ENCODE results near the gene MRPL12. TPM values are rescaled to one million over a fixed set of nuclear protein-coding genes. Genes with fewer than 3 reads are reported as not detected.

MRPL12 gene
- 14.0 and 15.7 TPM in 2 replicates for total RNA-seq

DNA sequence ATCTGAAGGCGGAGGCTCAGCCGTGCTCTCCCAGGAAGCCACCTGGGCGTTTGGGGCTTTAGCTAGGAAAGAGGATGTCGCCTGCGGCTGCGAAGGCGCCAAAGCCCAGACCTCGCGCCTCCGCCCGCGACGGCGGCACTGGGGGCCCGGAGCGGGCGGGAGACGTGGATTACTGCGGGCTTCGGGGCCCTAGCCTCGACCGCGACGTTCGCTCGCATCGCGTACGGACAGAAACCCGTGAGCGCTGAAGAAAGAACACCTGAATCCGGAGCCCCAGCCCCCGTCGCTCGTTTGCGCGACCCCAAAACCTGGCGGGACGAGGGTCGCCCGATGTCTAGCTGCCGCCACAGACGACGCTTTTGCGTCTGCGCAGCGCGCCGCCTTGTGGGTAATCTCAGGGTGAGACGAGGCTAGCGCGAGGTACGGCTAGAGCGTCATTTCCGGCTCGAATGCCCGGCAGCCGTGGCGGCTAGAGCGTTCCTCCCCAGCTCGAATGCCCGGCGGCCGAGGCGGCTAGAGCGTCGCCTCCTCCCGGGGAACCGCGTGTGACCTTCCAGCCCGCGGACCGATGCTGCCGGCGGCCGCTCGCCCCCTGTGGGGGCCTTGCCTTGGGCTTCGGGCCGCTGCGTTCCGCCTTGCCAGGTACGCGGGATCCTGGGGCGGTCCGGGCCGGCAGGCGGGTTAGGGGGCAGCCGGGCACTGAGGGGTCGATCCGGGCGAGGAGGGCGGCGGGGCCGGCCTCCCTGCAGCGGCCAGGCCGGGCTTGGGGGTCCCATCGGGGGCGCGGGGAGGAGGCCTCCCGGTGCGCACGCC lies at the start of gene MRPL12:
TSS of gene MRPL12 (plus strand) at position 434 of the 813 bp plus-strand sequence. CDS start at position 569, 135 bp downstream.

DNA sequence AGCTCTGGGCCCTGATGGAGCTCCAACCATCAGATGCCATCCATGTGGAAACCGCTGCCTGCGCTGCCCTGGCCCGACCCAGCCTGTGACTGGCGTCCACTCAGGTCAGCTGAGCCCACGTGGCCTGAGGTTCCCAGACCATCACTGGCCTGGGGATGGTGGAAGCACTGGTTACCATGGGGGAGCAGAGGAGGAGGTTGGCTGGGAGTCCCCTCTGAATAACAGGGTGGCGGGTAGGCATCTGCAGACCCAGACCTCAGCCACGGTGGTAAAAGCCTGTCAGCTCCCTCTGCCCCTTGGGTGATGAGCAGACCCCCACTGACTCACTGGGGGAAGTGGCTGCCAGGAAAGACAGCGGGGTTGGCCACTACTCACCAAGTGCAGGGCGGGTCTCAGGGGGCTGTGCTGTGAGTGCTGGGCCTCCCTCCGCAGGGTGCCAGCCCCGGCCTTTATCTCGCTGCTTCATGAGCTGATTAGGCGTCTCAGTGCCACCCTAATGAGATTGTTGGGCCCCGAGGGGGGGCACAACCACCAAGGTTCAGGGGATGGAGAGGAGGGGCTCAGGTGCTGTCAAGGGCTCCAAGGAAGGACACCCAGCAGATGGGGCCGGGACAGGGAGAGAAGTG lies 46.9 kb upstream of the MRPL12 start, which contains the start of gene PDE6G:
TSS of gene PDE6G (minus strand) at position 425 of the 626 bp plus-strand sequence. CDS start 3,237 bp downstream, outside the sequence.

DNA sequence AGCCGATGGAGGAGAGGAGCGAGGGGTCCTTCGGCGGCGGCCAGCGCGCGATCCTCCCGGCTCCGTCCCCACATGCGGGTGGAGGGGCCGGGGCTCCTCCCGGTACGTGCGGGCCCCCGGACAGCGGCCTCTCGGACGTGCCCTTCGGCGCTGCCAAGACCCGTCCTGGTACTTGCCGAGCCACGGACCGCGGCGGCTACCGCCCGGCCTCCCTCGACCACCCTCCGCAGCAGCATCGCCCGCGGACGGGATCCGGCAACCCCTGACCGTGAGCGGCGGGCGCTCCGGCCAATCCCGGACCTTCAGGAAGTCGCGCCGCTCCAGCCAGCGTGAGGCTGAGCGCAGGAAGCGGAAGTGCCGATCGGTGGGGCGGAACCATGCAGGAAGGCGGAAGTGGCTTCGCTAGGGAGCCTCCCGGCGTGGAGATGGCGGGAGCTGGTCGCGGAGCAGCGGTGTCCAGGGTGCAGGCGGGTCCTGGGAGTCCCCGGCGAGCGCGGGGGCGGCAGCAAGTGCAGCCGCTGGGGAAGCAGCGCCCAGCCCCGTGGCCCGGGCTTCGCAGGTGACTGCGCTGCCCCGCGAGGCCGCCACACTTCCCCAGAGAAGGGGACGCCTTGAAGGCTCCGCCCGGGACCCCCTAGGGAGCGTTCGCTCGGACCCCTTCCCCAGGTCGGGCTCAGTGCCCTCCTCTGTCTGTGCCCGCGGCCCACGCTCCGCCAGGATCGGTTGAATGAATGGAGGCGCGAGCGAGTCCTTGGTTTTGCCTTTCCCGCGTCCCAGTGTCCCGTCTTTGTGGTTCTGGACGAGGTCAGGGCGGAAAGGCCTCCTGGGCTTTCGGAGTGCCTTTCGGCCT lies 36.6 kb upstream of the MRPL12 start, which contains the start of the genes CCDC137 and OXLD1:
TSS of gene CCDC137 (plus strand) at position 396 of the 850 bp plus-strand sequence. CDS start at position 426, 30 bp downstream.
TSS of gene OXLD1 (minus strand) at position 264 of the 850 bp plus-strand sequence. CDS start at position 236, 28 bp downstream.

DNA sequence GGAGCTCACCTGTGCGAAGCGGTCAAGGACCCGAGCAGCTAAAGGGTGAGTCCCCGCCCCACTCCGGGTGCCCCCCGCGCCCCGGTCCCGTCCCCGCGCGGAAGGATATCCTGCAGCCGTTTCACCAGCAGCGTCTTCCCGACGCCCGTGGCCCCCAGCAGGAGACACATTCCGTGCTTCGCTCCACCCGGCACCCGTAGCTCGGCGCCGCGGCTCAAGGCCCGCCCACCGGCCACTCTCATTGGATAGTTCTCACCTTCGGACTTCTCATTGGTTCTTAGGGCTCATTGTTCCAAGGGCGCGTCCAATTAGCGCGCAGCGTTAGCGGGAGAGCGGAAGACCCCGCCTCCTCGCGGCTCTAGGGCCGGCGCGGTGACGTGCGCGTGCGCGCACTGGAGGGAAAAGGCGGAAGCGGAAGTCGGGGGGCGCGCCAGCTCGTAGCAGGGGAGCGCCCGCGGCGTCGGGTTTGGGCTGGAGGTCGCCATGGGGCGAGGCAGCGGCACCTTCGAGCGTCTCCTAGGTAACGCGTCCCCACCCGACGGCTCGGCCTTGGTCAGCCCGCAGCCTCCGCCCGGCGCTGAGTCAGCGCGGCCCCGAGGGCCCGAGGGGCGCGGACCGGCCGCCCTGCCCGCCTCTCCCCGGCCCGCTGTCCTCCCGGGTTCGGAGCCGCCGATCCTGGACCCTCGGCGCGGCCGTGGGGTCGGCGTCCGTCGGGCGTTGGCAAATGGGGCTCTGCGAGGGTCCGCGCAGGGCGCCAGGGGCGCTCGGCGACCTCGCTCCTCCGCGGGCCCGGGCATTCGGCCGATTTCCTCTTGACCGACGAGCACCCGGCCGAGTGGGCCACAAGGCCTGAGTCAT lies 19.4 kb upstream of the MRPL12 start, which contains the start of the genes ARL16 and HGS:
TSS of gene ARL16 (minus strand) at position 214 of the 858 bp plus-strand sequence. CDS start at position 170, 44 bp downstream.
TSS of gene HGS (plus strand) at position 428 of the 858 bp plus-strand sequence. CDS start at position 484, 56 bp downstream.

DNA sequence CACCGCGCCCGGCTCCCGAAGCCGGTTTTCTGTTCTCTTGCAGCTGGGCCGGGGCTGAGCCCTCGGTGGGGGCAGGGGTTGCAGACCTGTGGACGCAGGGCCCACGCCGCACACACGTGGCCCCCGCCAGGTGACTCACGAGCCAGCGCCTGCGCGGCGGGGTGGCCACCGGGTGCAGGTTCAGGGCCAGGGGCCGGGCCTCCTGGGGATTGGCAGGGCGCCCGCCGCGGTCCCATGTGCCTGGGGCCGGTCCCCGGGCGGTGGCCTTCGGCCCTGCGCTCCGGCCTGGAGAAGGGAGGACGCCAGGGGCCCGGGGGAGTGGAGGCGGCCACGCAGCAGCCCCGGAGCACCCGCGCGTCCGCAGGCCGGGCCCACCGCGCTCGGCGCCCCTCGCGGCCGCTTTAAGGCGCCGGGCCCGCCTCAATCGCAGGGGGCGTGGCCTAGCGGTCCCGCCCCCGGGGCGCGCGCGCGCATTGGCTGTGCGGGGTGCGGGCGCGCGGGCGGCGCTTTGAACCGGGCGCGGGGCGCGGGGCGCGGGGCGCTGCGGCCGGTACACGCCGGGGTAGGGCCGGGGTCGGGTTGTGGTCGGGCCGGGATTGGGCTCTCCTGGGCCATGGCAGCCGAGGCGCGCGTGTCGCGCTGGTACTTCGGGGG lies 8.8 kb downstream of the MRPL12 start, which contains the start of gene SLC25A10:
TSS of gene SLC25A10 (plus strand) at position 471 of the 654 bp plus-strand sequence. CDS start at position 614, 143 bp downstream.

Other genes starting within 250 kb of the MRPL12 start
- gene ACTG1, start 190.6 kb upstream of the MRPL12 start, total RNA-seq, result 5,054 and 5,058 TPM in 2 replicates
- 0.34 and 0.78 TPM in 2 replicates for gene FSCN2, start 175.0 kb upstream of the MRPL12 start, total RNA-seq
- 15.4 and 18.1 TPM in 2 replicates for gene FAAP100, start 151.0 kb upstream of the MRPL12 start, total RNA-seq
- gene NPLOC4, start 66.3 kb upstream of the MRPL12 start, total RNA-seq, result 59.5 and 93.4 TPM in 2 replicates
- gene TSPAN10, start 66.2 kb upstream of the MRPL12 start, total RNA-seq, result 0.68 and 3.2 TPM in 2 replicates
- 0.21 TPM in 1 of 2 replicates, not detected in the other for gene PDE6G, start 46.8 kb upstream of the MRPL12 start, total RNA-seq
- gene OXLD1, start 36.8 kb upstream of the MRPL12 start, total RNA-seq, result 31.8 and 64.9 TPM in 2 replicates
- 9.9 and 13.0 TPM in 2 replicates for gene CCDC137, start 36.6 kb upstream of the MRPL12 start, total RNA-seq
- gene ARL16, start 19.6 kb upstream of the MRPL12 start, total RNA-seq, result 12.7 and 23.2 TPM in 2 replicates
- gene HGS, start 19.4 kb upstream of the MRPL12 start, total RNA-seq, result 72.5 and 120 TPM in 2 replicates
- 14.4 and 24.3 TPM in 2 replicates for gene SLC25A10, start 8.9 kb downstream of the MRPL12 start, total RNA-seq
- 0.07 TPM in 1 of 2 replicates, not detected in the other for gene GCGR, start 100.8 kb downstream of the MRPL12 start, total RNA-seq
- gene MCRIP1, start 129.9 kb downstream of the MRPL12 start, total RNA-seq, result 23.6 and 23.8 TPM in 2 replicates
- gene PPP1R27, start 131.7 kb downstream of the MRPL12 start, total RNA-seq, result not detected in 2 replicates
- gene P4HB, start 157.2 kb downstream of the MRPL12 start, total RNA-seq, result 966 and 1,211 TPM in 2 replicates
- gene ARHGDIA, start 168.0 kb downstream of the MRPL12 start, total RNA-seq, result 67.0 and 138 TPM in 2 replicates
- 74.2 and 108 TPM in 2 replicates for gene ALYREF, start 188.2 kb downstream of the MRPL12 start, total RNA-seq
- gene ANAPC11, start 188.4 kb downstream of the MRPL12 start, total RNA-seq, result 90.8 and 154 TPM in 2 replicates
- under 0.01 and 0.21 TPM in 2 replicates for gene NPB, start 198.9 kb downstream of the MRPL12 start, total RNA-seq
- gene PCYT2, start 208.0 kb downstream of the MRPL12 start, total RNA-seq, result 26.7 and 27.9 TPM in 2 replicates
- 34.8 and 44.8 TPM in 2 replicates for gene SIRT7, start 214.8 kb downstream of the MRPL12 start, total RNA-seq
- 34.5 and 39.3 TPM in 2 replicates for gene MAFG, start 224.4 kb downstream of the MRPL12 start, total RNA-seq
- 128 and 141 TPM in 2 replicates for gene PYCR1, start 233.9 kb downstream of the MRPL12 start, total RNA-seq
- gene MYADML2, start 243.9 kb downstream of the MRPL12 start, total RNA-seq, result not detected in 2 replicates